Keratinocyte (primary cell): ENCODE results near the gene NGEF.

ENCODE experiments used
- EZH2 ChIP-seq: IDR thresholded peaks from one replicate; pipeline ENCODE4 v1.6.1; 2012; ENCODE audit warnings: inconsistent platforms, mild to moderate bottlenecking, low read length, moderate library complexity
- TF ChIP-seq, protein P1 (sequence below), 3 experiments: IDR thresholded peaks in 1 of 3; conservative IDR thresholded peaks in 1 of 3; optimal IDR thresholded peaks in 1 of 3; 2 replicates in 2 of 3; 3 replicates in 1 of 3; pipeline versions ENCODE3 to v1.5.1; 2011; ENCODE audit warnings: low read length in 3 of 3, mild to moderate bottlenecking in 3 of 3, moderate library complexity in 2 of 3, control low read depth in 1 of 3, inconsistent platforms in 1 of 3; ENCODE audit not compliant: insufficient read depth in 2 of 3; ENCODE audit errors: extremely low read depth in 1 of 3

DNA sequence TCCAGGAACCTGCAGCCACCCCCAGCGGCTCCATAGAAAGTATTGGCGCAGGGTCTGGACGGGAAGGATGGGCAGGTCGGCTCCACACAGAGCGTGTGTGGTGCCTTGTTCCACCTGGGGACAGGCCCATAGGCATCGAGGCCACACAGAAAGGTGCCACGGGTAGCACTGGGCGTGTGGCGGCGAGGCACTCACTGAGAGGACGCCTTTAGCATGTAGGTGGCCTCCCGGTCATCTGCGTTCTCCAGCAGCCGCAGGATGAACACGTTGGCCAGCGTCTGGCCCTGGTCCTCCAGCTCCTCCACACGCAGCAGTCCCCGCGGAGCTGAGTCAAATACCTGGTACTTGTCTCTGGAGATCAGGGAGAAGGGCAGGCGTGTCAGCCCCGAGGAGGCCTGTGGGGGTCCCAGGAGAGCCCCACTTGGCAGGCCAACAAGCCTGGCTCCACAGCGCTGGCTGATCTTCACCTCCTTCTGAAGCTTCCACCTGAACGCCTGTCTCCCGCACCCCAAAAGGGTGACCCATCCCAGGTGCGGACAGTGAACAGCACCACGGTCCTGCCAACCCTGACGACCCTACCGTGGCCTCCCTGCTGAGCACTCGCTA lies 129.8 kb downstream of the NGEF start:
- TF ChIP-seq, protein P1, sequence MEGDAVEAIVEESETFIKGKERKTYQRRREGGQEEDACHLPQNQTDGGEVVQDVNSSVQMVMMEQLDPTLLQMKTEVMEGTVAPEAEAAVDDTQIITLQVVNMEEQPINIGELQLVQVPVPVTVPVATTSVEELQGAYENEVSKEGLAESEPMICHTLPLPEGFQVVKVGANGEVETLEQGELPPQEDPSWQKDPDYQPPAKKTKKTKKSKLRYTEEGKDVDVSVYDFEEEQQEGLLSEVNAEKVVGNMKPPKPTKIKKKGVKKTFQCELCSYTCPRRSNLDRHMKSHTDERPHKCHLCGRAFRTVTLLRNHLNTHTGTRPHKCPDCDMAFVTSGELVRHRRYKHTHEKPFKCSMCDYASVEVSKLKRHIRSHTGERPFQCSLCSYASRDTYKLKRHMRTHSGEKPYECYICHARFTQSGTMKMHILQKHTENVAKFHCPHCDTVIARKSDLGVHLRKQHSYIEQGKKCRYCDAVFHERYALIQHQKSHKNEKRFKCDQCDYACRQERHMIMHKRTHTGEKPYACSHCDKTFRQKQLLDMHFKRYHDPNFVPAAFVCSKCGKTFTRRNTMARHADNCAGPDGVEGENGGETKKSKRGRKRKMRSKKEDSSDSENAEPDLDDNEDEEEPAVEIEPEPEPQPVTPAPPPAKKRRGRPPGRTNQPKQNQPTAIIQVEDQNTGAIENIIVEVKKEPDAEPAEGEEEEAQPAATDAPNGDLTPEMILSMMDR (optimal IDR thresholded peaks at IDR 0.05 in 1 of 3, IDR thresholded peaks at IDR 0.05 in 1 of 3, conservative IDR thresholded peaks at IDR 0.05 in 1 of 3; ENCODE audit: extremely low read depth in 1 of 3, insufficient read depth in 2 of 3, low read length in 3 of 3), result no peak
- TF ChIP-seq EZH2, result no peak
